SU-DHL-6 (cell line): ENCODE measurements around the gene KRT15.

Experiments used
- H2AFZ ChIP-seq: fragments of 200-600 bp; sonication (generic); 2 replicates; pipeline ENCODE4 v1.6.1; 2014; ENCODE audit warnings: low read depth, mild to moderate bottlenecking, moderate library complexity, mixed read lengths, antibody characterized with exemption, low read length; ENCODE audit not compliant: severe bottlenecking
- H3F3A ChIP-seq: fragments of 200-600 bp; shearing (Covaris generic); 2 replicates; pipeline ENCODE4 v1.6.0; 2016; ENCODE audit warnings: antibody characterized with exemption, mild to moderate bottlenecking; ENCODE audit not compliant: insufficient read depth
- H3K27ac ChIP-seq: fragments of 200-600 bp; sonication (generic); 2 replicates; pipeline ENCODE4 v1.5.1; 2016; ENCODE audit warnings: low read depth, mild to moderate bottlenecking, low read length, moderate library complexity, mixed read lengths
- H3K27me3 ChIP-seq: fragments of 200-600 bp; sonication (generic), shearing (Covaris generic); 2 replicates; pipeline ENCODE4 v1.6.0; 2014; ENCODE audit warnings: mild to moderate bottlenecking, low read length
- H3K36me3 ChIP-seq: fragments of 200-600 bp; sonication (generic); 2 replicates; pipeline ENCODE4 v1.6.1; 2014; ENCODE audit warnings: mild to moderate bottlenecking, low read length, mixed read lengths
- H3K4me2 ChIP-seq: fragments of 300-600, 200-600 bp; shearing (Covaris generic), sonication (generic); 2 replicates; pipeline ENCODE4 v1.6.0; 2014; ENCODE audit warnings: low read length, low read depth, mild to moderate bottlenecking; ENCODE audit not compliant: poor library complexity, severe bottlenecking
- H3K4me3 ChIP-seq: fragments of 200-600 bp; sonication (generic); 2 replicates; pipeline ENCODE4 v1.5.1; 2014; ENCODE audit warnings: antibody characterized with exemption, low read length, mild to moderate bottlenecking, mixed read lengths; ENCODE audit not compliant: insufficient read depth, poor library complexity, severe bottlenecking
- H3K79me2 ChIP-seq: fragments of 200-600 bp; sonication (generic); 2 replicates; pipeline ENCODE4 v1.6.1; 2014; ENCODE audit warnings: mild to moderate bottlenecking, low read length, moderate library complexity; ENCODE audit not compliant: insufficient read depth
- H3K9ac ChIP-seq: fragments of 200-600 bp; sonication (generic); 2 replicates; pipeline ENCODE4 v1.7.0; 2014; ENCODE audit warnings: mild to moderate bottlenecking, low read length
- H3K9me2 ChIP-seq: fragments of 200-600 bp; sonication (generic); replicated peaks from 2 replicates; pipeline ENCODE4 v1.6.1; 2014; ENCODE audit warnings: low read length; ENCODE audit not compliant: insufficient read depth
- H3K9me3 ChIP-seq: fragments of 200-600 bp; sonication (generic); 2 replicates; pipeline ENCODE4 v1.6.1; 2014; ENCODE audit warnings: low read length, mixed read lengths; ENCODE audit not compliant: insufficient read depth
- H4K20me1 ChIP-seq: fragments of 200-600 bp; sonication (generic); 2 replicates; pipeline ENCODE4 v1.6.1; 2014; ENCODE audit warnings: low read depth, mild to moderate bottlenecking, antibody characterized with exemption, low read length, moderate library complexity, mixed read lengths
- CTCF ChIP-seq: fragments of 200-600 bp; sonication (generic); IDR thresholded peaks from one replicate; pipeline ENCODE4 v1.5.1; 2017; ENCODE audit warnings: antibody characterized with exemption, mild to moderate bottlenecking, low read length, moderate library complexity; ENCODE audit not compliant: insufficient read depth, poor library complexity, severe bottlenecking
- EZH2phosphoT487 ChIP-seq: fragments of 200-600 bp; sonication (generic), shearing (Covaris generic); conservative IDR thresholded peaks from 2 replicates; pipeline ENCODE4 v1.6.1; 2018; ENCODE audit warnings: mild to moderate bottlenecking, antibody characterized with exemption, low read length, moderate library complexity, mixed read lengths

The KRT15 gene

DNA sequence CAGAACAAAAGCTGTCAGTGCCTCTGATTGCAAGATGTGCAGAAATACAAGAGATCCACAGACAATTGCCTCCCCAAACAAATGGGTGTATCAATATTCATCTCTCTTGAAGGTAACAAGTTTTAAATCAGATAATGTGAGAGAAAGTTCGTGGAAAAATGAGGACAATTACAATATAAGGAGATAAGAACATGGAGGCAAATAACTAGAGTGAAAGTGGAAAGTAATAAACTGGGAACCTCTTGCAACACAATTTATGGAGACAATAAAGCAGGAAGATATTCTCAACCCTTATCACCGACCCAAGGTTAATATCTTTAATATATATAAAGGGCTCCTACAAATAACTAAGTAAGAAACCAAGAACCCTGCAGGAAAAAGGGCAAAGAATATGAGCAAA is 23.7 kb upstream of the KRT15 start:
- H3K4me3 ChIP-seq = no peak overlapping the region
- no peak overlapping the region for H3K4me2 ChIP-seq
- H3F3A ChIP-seq = no peaks in the 10 kb centered on the region
- TF ChIP-seq EZH2phosphoT487 (no peak), CTCF (no peak)
- H3K27me3 ChIP-seq = no peaks in the 10 kb centered on the region
- H3K9ac ChIP-seq = no peak overlapping the region
- H3K27ac ChIP-seq = no peak overlapping the region
- no peak overlapping the region for H2AFZ ChIP-seq
- no peaks in the 10 kb centered on the region for H3K79me2 ChIP-seq
- no peaks in the 10 kb centered on the region for H4K20me1 ChIP-seq
- H3K36me3 ChIP-seq = no peaks in the 10 kb centered on the region
- H3K9me2 ChIP-seq = no peaks in the 10 kb centered on the region
- no peaks in the 10 kb centered on the region for H3K9me3 ChIP-seq

- Histone ChIP-seq H3K27ac (no peak overlapping the region), H3F3A (no peaks in the 10 kb centered on the region), H3K4me2 (no peak overlapping the region), H3K79me2 (no peaks in the 10 kb centered on the region), H2AFZ (no peak overlapping the region), H4K20me1 (no peaks in the 10 kb centered on the region), H3K36me3 (no peaks in the 10 kb centered on the region), H3K9me3 (no peaks in the 10 kb centered on the region), H3K9ac (no peak overlapping the region), H3K4me3 (no peak overlapping the region), H3K9me2 (no peaks in the 10 kb centered on the region), H3K27me3 (no peaks in the 10 kb centered on the region)
- TF ChIP-seq CTCF (no peak), EZH2phosphoT487 (no peak)
These were observed 22.4 kb upstream of the KRT15 start for GRCh38 chr17:41540921-41541625.

- TF ChIP-seq EZH2phosphoT487 (no peak), CTCF (no peak)
- Histone ChIP-seq H2AFZ (no peak overlapping the region), H3K9ac (no peak overlapping the region), H3K4me3 (no peak overlapping the region), H3K27ac (no peak overlapping the region), H3K9me3 (no peaks in the 10 kb centered on the region), H3K79me2 (no peaks in the 10 kb centered on the region), H3K36me3 (no peaks in the 10 kb centered on the region), H3F3A (no peaks in the 10 kb centered on the region), H4K20me1 (no peaks in the 10 kb centered on the region), H3K4me2 (no peak overlapping the region), H3K27me3 (no peaks in the 10 kb centered on the region), H3K9me2 (no peaks in the 10 kb centered on the region)
These were observed 21.4 kb upstream of the KRT15 start for GRCh38 chr17:41539979-41540701.
